Progenitor cell of endocrine pancreas (in vitro differentiated cells): ENCODE measurements around the gene CGNL1. TPM values are rescaled to one million over a fixed set of nuclear protein-coding genes. Genes with fewer than 3 reads are reported as not detected.

Experiments
- DNase-seq: peaks from one replicate; pipeline ENCODE4 v3.0.0; 2021; ENCODE audit warnings: low spot score; ENCODE audit not compliant: unreplicated experiment
- H3K27ac Mint-ChIP-seq: 2 replicates; pipeline ENCODE4 v1.8.0; 2021; ENCODE audit warnings: mild to moderate bottlenecking, moderate library complexity, mixed read lengths
- H3K27me3 Mint-ChIP-seq: 2 replicates; pipeline ENCODE4 v1.8.0; 2021; ENCODE audit warnings: mixed read lengths
- H3K36me3 Mint-ChIP-seq: 2 replicates; pipeline ENCODE4 v1.8.0; 2022; ENCODE audit warnings: mixed read lengths; ENCODE audit not compliant: insufficient read depth
- H3K4me1 Mint-ChIP-seq: 2 replicates; pipeline ENCODE4 v1.8.0; 2021; ENCODE audit warnings: low read depth, mixed read lengths
- H3K4me3 Mint-ChIP-seq: 2 replicates; pipeline ENCODE4 v1.8.0; 2021; ENCODE audit warnings: low read depth, mild to moderate bottlenecking, moderate library complexity, mixed read lengths
- H3K9me3 Mint-ChIP-seq: 2 replicates; pipeline ENCODE4 v1.8.0; 2021; ENCODE audit warnings: low read depth, mixed read lengths
- total RNA-seq: library from RNA; stranded (reverse); gene quantifications from 2 replicates; pipeline ENCODE4 v1.2.1, GENCODE V29; 2021
- TF ChIP-seq, protein P1 (sequence below): fragments of 200-600 bp; sonication (generic); IDR thresholded peaks from one replicate; pipeline ENCODE4 v1.5.0; 2021; ENCODE audit warnings: antibody characterized with exemption, mild to moderate bottlenecking; ENCODE audit not compliant: unreplicated experiment

CGNL1 gene
- total RNA-seq, 1 donor from 2014 or later: 41.9 TPM

DNA sequence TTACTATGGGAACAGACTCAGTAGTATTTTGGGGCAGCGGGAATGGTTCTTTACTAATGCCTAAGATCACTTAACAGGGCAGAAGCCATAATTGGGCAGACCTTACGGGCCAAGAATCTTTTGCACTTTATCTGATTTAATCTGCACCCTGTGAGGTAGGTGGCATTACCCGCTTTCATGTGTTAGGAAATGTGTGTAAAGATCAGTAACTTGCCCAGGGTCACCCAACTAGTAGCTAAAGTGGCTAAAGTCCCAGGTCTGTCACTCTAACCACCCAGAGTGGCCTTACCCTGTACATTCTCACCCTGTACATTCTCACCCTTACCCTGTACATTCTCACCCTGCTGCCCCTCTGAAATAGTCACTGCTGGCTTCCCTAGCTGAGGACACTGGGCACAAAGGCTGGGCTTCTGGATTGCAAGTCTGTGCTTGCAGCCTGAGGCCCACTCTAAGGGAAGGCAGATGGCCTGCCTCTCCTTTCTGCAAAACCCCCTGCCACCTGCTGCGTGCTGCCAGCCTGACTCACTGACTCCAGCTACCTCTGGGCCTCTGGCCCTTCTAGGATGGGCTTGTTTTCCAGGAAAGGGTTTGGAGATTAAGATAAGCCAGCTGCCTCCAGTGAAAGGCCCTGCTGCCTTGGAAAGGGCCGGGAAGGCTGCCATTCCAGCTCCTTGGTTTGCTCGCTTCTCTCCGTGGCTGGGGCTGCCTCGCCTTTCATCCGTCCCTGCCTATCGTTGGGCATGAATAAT lies 177.9 kb downstream of the CGNL1 start:
- H3K27ac Mint-ChIP-seq: peak overlapping the region; percentile 77
- H3K27me3 Mint-ChIP-seq: no peaks in the 10 kb centered on the region
- no peak for DNase-seq
- H3K4me3 Mint-ChIP-seq: no peak overlapping the region
- peaks cover 4% of the 10 kb centered on the region for H3K36me3 Mint-ChIP-seq
- H3K4me1 Mint-ChIP-seq: peaks cover 27% of the 10 kb centered on the region
- H3K9me3 Mint-ChIP-seq: no peaks in the 10 kb centered on the region
- TF ChIP-seq, protein P1, sequence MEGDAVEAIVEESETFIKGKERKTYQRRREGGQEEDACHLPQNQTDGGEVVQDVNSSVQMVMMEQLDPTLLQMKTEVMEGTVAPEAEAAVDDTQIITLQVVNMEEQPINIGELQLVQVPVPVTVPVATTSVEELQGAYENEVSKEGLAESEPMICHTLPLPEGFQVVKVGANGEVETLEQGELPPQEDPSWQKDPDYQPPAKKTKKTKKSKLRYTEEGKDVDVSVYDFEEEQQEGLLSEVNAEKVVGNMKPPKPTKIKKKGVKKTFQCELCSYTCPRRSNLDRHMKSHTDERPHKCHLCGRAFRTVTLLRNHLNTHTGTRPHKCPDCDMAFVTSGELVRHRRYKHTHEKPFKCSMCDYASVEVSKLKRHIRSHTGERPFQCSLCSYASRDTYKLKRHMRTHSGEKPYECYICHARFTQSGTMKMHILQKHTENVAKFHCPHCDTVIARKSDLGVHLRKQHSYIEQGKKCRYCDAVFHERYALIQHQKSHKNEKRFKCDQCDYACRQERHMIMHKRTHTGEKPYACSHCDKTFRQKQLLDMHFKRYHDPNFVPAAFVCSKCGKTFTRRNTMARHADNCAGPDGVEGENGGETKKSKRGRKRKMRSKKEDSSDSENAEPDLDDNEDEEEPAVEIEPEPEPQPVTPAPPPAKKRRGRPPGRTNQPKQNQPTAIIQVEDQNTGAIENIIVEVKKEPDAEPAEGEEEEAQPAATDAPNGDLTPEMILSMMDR: no peak

DNA sequence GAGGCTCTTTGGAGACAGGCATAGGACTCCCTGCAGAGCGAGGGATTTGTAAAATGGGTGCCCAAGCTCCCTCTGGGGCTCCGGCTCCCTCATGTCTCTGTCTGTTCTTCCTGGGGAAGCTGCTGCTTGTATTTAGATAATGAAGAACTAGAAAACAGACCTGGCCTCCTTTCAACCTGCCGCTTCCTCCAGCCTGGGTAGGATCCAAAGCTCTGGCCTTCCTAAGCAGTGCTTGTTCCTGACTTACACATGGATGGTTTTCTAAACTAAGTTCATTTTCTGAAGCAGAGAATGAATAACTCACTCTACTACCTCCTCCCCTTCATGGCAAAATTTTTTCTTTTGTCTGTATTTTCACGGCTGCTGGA lies 178.5 kb downstream of the CGNL1 start:
- H3K4me3 Mint-ChIP-seq: no peak overlapping the region
- TF ChIP-seq, protein P1: no peak
- H3K36me3 Mint-ChIP-seq: peaks cover 4% of the 10 kb centered on the region
- H3K4me1 Mint-ChIP-seq: peaks cover 27% of the 10 kb centered on the region
- H3K27ac Mint-ChIP-seq: peak overlapping the region; percentile 60
- no peaks in the 10 kb centered on the region for H3K9me3 Mint-ChIP-seq
- DNase-seq: no peak
- H3K27me3 Mint-ChIP-seq: no peaks in the 10 kb centered on the region

DNA sequence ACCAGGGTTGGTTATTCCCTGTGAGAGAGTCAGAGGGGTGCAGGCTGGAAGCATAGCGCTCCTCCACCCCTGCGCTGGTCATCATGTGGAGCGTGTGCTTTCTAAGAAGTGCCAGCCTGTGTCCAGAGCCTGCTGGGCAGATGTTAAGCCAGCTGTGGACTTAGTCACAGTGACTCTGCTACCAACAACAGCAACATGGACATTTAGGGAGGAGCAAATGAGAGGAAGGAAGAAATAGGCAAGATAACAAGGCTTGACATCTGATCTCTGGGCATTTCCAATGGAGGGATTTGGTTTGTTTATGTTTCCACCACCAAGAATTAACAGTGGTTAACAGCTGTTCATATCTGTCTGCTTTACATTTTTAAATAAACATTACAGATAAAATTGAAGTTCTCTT lies 179.0 kb downstream of the CGNL1 start:
- H3K36me3 Mint-ChIP-seq: peaks cover 4% of the 10 kb centered on the region

DNA sequence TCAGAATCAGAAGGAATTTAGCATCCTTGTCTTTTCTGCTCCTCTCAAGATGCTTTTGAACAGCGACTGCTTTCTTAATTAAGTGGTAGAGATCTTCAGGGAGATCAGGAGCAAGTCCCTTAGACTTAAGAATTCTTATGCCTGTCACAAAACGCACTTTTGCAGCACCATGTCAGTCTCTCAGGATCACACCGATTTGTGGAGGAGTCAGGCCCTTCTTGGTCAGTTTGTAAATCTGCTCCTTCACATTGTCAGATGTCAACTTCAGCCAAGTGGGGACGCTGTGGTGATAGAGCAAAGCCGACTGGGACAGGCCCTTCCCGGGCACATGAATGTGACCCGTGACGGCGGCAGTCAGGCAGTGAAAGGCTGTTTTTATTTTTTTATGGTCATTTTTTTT lies 179.7 kb downstream of the CGNL1 start:
- Mint-ChIP-seq H3K9me3 (no peaks in the 10 kb centered on the region), H3K4me1 (peaks cover 25% of the 10 kb centered on the region), H3K27me3 (no peaks in the 10 kb centered on the region), H3K36me3 (peaks cover 2% of the 10 kb centered on the region), H3K4me3 (no peak overlapping the region), H3K27ac (no peak overlapping the region)
- TF ChIP-seq, protein P1: no peak
- DNase-seq: no peak

More for the DNA sequence above, 179.0 kb downstream of the CGNL1 start:
- H3K4me3 Mint-ChIP-seq: no peak overlapping the region
- H3K9me3 Mint-ChIP-seq: no peaks in the 10 kb centered on the region
- TF ChIP-seq, protein P1: no peak
- peaks cover 27% of the 10 kb centered on the region for H3K4me1 Mint-ChIP-seq
- DNase-seq: no peak
- H3K27ac Mint-ChIP-seq: peak overlapping the region; percentile 60
- H3K27me3 Mint-ChIP-seq: no peaks in the 10 kb centered on the region

DNA sequence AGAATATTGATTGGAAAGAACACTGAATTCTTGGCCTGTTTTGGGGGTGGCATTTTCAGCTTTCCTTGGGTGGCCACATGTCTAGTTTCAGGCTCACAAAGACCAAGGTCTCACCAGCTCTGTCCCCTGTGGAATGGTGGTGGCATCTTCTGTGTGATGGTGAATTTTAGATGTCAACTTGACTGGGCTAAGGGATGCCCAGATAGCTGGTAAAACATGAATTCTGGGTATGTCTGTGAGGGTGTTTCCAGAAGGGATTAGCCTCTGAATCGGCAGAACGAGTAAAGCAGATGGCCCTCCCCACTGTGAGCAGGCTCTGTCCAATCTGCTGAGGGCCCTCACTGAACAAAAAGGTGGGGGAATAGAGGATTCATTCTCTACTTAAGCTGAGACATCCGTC lies 181.0 kb downstream of the CGNL1 start:
- TF ChIP-seq, protein P1: no peak
- no peak overlapping the region for H3K27ac Mint-ChIP-seq
- H3K4me1 Mint-ChIP-seq: peaks cover 15% of the 10 kb centered on the region
- H3K27me3 Mint-ChIP-seq: no peaks in the 10 kb centered on the region
- DNase-seq: no peak
- peaks cover 1% of the 10 kb centered on the region for H3K36me3 Mint-ChIP-seq
- H3K9me3 Mint-ChIP-seq: no peaks in the 10 kb centered on the region
- H3K4me3 Mint-ChIP-seq: no peak overlapping the region
